Loucy (cell line): Measurements from ENCODE around the gene DACT2.

Source experiments
- H2AFZ ChIP-seq: fragments of 200-600 bp; sonication (generic); 2 replicates; pipeline ENCODE4 v1.6.0; 2016; ENCODE audit warnings: antibody characterized with exemption, mild to moderate bottlenecking, low read length, moderate library complexity
- H3F3A ChIP-seq: fragments of 200-600 bp; 2 replicates; pipeline ENCODE4 v1.6.0; 2016; ENCODE audit warnings: antibody characterized with exemption, low read depth, mild to moderate bottlenecking
- H3K27me3 ChIP-seq: fragments of 200-600 bp; sonication (generic); 2 replicates; pipeline ENCODE4 v1.6.1; 2014; ENCODE audit warnings: low read length, mild to moderate bottlenecking; ENCODE audit not compliant: insufficient read depth, poor library complexity, severe bottlenecking
- H3K36me3 ChIP-seq: fragments of 200-600 bp; sonication (generic); 2 replicates; pipeline ENCODE4 v1.6.1; 2016; ENCODE audit warnings: low read length; ENCODE audit not compliant: insufficient read depth
- H3K4me1 ChIP-seq: fragments of 200-600 bp; sonication (generic); 2 replicates; pipeline ENCODE4 v1.5.1; 2014; ENCODE audit warnings: low read length, mild to moderate bottlenecking; ENCODE audit not compliant: insufficient read depth, poor library complexity, severe bottlenecking
- H3K4me2 ChIP-seq: fragments of 200-600 bp; sonication (generic); 2 replicates; pipeline ENCODE4 v1.6.0; 2014; ENCODE audit warnings: antibody characterized with exemption, low read length, low read depth, mild to moderate bottlenecking; ENCODE audit not compliant: poor library complexity, severe bottlenecking
- H3K4me3 ChIP-seq: fragments of 200-600 bp; sonication (generic); 2 replicates; pipeline ENCODE4 v1.5.1; 2014; ENCODE audit warnings: low read length, mild to moderate bottlenecking, mixed read lengths; ENCODE audit not compliant: poor library complexity, severe bottlenecking
- H3K79me2 ChIP-seq: fragments of 200-600 bp; sonication (generic); 2 replicates; pipeline ENCODE4 v1.6.1; 2014; ENCODE audit warnings: low read length; ENCODE audit not compliant: insufficient read depth
- H3K9ac ChIP-seq: fragments of 200-600 bp; sonication (generic); 2 replicates; pipeline ENCODE4 v1.6.0; 2014; ENCODE audit warnings: mild to moderate bottlenecking, low read depth, low read length, moderate library complexity; ENCODE audit not compliant: poor library complexity, severe bottlenecking
- H3K9me2 ChIP-seq: fragments of 200-600 bp; sonication (generic); replicated peaks from 2 replicates; pipeline ENCODE4 v1.6.1; 2016; ENCODE audit warnings: low read depth, low read length, mixed read lengths
- H3K9me3 ChIP-seq: fragments of 200-600 bp; sonication (generic); 2 replicates; pipeline ENCODE4 v1.6.1; 2014; ENCODE audit warnings: mild to moderate bottlenecking, antibody characterized with exemption, low read length, low read depth; ENCODE audit not compliant: insufficient read depth
- H4K20me1 ChIP-seq: fragments of 200-600 bp; sonication (generic); 2 replicates; pipeline ENCODE4 v1.6.0; 2014; ENCODE audit warnings: antibody characterized with exemption, low read length, mild to moderate bottlenecking; ENCODE audit not compliant: insufficient read depth, poor library complexity, severe bottlenecking
- CTCF ChIP-seq: fragments of 200-600 bp; sonication (generic); conservative IDR thresholded peaks from 2 replicates; pipeline ENCODE4 v1.5.1; 2014; ENCODE audit warnings: mild to moderate bottlenecking, antibody characterized with exemption, low read length
- EZH2phosphoT487 ChIP-seq: fragments of 200-600 bp; IDR thresholded peaks from 2 replicates; pipeline ENCODE4 v1.6.1; 2018; ENCODE audit warnings: antibody characterized with exemption, mild to moderate bottlenecking, moderate library complexity, borderline replicate concordance

DACT2 gene

GRCh38 chr6:168353041-168353440 lies 33.5 kb upstream of the DACT2 start:
- Histone ChIP-seq H3K27me3 (no peaks in the 10 kb centered on the region), H2AFZ (no peak overlapping the region), H3F3A (no peaks in the 10 kb centered on the region), H3K4me2 (no peak overlapping the region), H3K9ac (no peak overlapping the region), H3K4me1 (no peaks in the 10 kb centered on the region), H3K36me3 (no peaks in the 10 kb centered on the region), H3K4me3 (no peak overlapping the region), H4K20me1 (no peaks in the 10 kb centered on the region), H3K9me2 (no peaks in the 10 kb centered on the region), H3K79me2 (no peaks in the 10 kb centered on the region), H3K9me3 (0 out of 2 replicates have a peak, but pooled peaks cover 4% of the 10 kb centered on the region)
- no peak for TF ChIP-seq CTCF
- TF ChIP-seq EZH2phosphoT487, result no peak

- Histone ChIP-seq H3K4me1 (no peaks in the 10 kb centered on the region), H3K4me3 (no peak overlapping the region), H3K36me3 (no peaks in the 10 kb centered on the region), H3K27me3 (no peaks in the 10 kb centered on the region), H3K9me3 (peaks cover 4% of the 10 kb centered on the region; the same call in 1 of the 2 replicates), H3K79me2 (no peaks in the 10 kb centered on the region), H3F3A (no peaks in the 10 kb centered on the region), H3K9me2 (no peaks in the 10 kb centered on the region), H3K9ac (no peak overlapping the region), H2AFZ (no peak overlapping the region), H3K4me2 (no peak overlapping the region), H4K20me1 (no peaks in the 10 kb centered on the region)
- TF ChIP-seq EZH2phosphoT487, result no peak
- TF ChIP-seq CTCF, result no peak
Measured at GRCh38 chr6:168352096-168352495, 32.5 kb upstream of the DACT2 start.

GRCh38 chr6:168349718-168350210 lies 30.2 kb upstream of the DACT2 start:
- TF ChIP-seq EZH2phosphoT487 (no peak), CTCF (no peak)
- no peaks in the 10 kb centered on the region for H3F3A ChIP-seq

More at GRCh38 chr6:168349718-168350210, 30.2 kb upstream of the DACT2 start:
- no peaks in the 10 kb centered on the region for H4K20me1 ChIP-seq
- no peaks in the 10 kb centered on the region for H3K79me2 ChIP-seq
- peaks cover 4% of the 10 kb centered on the region; the same call in 1 of the 2 replicates for H3K9me3 ChIP-seq
- no peak overlapping the region for H3K9ac ChIP-seq
- no peak overlapping the region for H2AFZ ChIP-seq
- H3K4me2 ChIP-seq, result no peak overlapping the region
- no peak overlapping the region for H3K4me3 ChIP-seq
- no peaks in the 10 kb centered on the region for H3K4me1 ChIP-seq
- no peaks in the 10 kb centered on the region for H3K9me2 ChIP-seq
- H3K36me3 ChIP-seq, result no peaks in the 10 kb centered on the region
- no peaks in the 10 kb centered on the region for H3K27me3 ChIP-seq
